ENCODE results near the gene MXD4. TPM values are rescaled to one million over a fixed set of nuclear protein-coding genes. Genes with fewer than 3 reads are reported as not detected.

The MXD4 gene
- total RNA-seq, 1 donor from 2014 or later, result 30.1 TPM

DNA sequence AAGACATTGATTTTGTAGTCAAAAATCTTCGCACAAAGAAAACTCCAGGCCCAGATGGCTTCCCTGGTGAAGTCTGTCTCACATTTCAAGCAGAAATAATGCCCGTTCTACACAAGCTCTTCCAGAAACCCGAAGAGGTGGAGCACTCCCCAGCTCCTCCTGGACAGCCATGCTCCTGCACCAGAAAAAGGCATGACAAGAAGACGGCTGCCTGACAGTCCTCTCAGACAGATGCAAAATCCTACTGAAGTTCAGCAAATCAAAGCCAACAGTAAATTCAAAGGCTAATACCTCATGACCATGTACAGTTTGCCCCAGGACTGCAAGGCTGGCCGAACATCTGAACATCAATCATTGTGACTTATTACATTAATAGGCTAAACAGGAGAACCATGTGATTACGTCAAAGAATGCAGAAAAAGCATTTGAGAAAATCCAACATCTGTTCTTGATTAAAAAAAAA lies 30.8 kb upstream of the MXD4 start:
- peak; percentile 81 for DNase-seq (ENCODE audit: low spot score)

GRCh38 chr4:2291705-2292645 lies 30.1 kb upstream of the MXD4 start:
- no peak for DNase-seq (ENCODE audit: low spot score)

DNA sequence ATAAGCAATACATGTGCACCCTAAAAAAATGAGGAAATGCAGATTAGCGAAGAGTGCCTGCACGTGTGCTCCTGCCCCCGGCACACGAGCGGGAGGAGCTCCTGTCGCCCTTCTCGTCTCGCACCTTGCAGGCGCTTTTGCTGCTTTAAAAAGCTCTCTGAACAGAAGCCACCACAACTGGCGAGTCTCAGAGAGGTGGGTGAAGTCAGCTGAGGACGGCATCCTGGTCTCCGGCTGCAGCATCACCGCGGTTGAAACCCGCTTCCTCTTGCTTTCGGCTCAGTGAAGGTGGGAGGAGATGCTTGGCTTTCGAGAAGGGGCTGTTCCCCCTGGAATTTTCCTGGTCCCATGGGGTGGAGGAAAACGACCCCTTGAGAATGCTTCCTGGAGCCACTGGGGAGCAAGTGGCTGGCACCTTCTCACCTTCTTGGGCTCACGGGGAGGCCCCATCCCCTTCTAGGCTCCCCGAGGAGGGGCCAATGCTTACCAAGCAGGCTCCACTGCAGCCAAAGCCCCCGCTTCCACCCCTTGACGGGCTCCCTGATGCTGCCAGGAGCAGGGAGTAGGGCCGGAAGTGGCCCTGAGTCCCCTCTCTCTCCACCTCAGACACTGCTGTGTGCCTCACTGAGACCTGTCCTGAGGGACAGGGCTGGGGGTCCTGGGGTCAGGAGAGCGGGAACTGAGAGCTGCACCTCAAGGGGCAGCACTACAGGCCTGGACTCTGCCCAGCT lies 29.2 kb upstream of the MXD4 start:
- DNase-seq (ENCODE audit: low spot score), result no peak

GRCh38 chr4:2290488-2290887 lies 28.6 kb upstream of the MXD4 start:
- DNase-seq (ENCODE audit: low spot score), result no peak

DNA sequence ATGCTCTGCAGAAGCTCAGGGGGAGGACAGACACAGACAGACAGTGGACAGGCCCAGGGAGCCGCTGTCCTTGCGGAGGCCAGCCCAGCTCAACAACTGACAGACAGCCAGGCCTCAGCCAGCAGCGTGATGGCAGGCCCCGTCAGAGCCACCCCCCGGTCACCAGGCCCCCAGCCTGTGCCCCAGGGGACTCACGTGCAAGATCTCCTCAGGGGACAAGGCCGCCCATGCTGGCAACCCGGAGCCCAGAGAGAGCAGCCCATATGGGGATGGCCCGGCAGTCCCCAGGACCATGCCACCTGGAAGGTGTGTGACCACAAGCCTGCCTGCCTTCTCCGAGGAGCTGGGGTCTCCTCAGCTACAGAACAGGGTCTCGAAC lies 28.0 kb upstream of the MXD4 start:
- no peak for DNase-seq (ENCODE audit: low spot score)

DNA sequence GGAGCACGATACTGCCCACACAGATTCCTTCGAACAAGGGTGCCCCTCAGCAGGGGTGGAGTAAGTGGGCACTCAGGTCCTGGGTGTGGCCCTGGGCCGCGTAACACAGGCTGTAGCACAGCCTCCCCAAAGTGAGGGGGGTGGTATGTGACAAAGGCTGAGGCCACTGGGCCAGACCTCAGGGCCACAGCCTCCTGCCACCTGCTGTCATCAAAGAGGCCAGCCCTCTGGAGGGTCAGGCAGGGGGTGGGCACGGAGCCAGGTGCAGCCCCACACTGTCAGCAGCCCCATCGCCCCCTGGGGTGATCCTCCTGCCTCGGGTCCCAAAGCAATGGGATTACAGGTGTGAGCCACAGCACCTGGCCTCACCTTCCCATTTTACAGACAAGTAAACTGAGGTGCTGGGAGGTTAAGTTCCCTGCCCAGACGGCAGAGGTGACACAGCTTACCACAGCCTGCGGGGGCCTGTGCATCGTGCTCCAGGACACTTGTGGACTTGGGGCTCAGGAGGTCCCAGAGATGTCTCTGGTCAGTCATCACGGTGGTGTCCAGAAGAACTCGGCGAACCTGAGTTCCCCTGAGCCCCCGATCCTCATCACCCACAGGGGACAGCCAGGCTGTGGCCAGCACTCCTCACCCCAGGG lies 27.5 kb upstream of the MXD4 start:
- no peak for DNase-seq (ENCODE audit: low spot score)

GRCh38 chr4:2288051-2288541 lies 26.2 kb upstream of the MXD4 start:
- no peak for DNase-seq (ENCODE audit: low spot score)

DNA sequence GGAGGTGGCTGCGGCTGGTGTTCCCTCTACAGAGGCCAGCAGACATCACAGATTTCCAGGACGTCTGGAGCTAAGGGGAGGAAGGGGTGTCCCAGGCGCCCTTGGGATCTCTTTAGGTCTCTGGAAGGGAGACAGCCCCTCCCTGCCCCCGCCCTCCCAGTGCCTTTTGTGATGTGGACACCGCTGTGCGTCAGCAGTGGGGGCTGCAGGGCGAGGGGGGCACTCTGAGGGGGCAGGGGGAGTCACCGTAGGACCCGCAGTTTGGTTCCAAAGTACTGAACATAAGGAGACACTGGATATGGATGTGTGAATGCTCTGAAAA lies 25.6 kb upstream of the MXD4 start:
- no peak for DNase-seq (ENCODE audit: low spot score)

DNA sequence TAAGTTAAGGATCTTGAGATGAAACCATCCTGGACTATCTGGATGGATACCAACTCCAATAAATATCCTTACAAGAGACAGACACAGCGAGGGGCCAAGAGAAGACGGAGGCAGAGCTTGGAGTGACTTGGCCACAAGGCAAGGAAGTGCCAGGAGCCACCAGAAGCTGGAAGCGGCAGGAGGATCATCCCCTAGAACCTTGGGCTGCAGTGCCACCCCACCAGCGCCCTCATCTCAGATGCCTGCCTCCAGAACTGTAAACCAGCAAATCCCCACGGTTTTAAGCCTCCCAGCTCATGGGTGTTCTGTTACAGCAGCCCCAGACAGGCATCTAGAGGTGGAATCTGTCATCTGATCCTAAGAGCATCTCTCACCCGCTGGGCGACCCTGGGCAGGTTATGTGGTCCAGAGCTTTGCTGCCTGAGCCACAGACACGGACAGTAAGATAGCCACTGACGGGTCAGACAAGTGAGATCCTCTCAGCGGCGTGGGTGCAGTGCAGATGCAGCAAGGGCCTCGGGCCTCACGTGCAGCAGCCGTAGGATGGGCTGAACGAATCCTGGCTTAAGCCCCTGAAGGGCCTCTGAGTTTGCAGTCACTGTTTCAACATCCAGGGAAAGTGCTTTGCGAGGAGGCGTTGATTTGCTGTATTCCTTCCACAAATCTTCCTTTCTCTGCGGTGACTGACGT lies 25.1 kb upstream of the MXD4 start:
- peak; percentile 84 for DNase-seq (ENCODE audit: low spot score)

GRCh38 chr4:2285613-2286381 lies 23.9 kb upstream of the MXD4 start:
- no peak for DNase-seq (ENCODE audit: low spot score)

DNA sequence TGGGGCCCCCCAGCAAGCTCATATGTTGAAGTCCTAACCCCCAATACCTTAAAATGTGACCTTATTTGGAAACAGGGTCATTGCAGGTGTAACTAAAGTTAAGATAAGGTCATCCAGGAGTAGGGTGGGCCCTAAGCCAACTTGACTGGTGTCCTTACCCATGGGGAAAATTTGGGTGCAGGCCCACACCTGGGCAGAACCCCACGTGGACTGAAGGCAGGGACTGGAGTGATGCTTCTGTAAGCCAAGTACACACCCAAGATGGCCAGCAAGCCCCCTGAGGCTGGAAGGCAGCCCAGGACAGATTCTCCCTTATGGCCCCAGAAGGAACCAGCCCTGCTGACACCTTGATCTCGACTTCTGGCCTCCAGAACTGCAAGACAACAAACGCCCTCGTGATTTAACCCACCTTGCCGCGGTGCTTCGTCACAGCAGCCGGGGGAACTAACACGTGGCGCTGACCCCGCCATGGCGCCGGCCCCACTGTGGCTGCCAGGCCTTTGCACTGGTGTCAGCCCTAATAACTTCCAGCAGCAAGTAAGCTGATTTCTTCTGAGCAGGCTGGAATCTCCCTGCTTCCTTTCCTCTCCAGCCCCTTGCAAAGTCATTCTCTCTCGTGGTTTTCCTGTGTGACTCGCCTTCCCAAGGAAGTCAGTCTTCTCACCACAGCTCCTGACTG lies 23.2 kb upstream of the MXD4 start:
- no peak for DNase-seq (ENCODE audit: low spot score)

GRCh38 chr4:2284161-2284933 lies 22.4 kb upstream of the MXD4 start:
- DNase-seq (ENCODE audit: low spot score), result no peak

- no peak for DNase-seq (ENCODE audit: low spot score)
Measured at GRCh38 chr4:2283199-2283711, 21.3 kb upstream of the MXD4 start.

GRCh38 chr4:2281575-2282343 lies 19.9 kb upstream of the MXD4 start:
- no peak for DNase-seq (ENCODE audit: low spot score)

DNA sequence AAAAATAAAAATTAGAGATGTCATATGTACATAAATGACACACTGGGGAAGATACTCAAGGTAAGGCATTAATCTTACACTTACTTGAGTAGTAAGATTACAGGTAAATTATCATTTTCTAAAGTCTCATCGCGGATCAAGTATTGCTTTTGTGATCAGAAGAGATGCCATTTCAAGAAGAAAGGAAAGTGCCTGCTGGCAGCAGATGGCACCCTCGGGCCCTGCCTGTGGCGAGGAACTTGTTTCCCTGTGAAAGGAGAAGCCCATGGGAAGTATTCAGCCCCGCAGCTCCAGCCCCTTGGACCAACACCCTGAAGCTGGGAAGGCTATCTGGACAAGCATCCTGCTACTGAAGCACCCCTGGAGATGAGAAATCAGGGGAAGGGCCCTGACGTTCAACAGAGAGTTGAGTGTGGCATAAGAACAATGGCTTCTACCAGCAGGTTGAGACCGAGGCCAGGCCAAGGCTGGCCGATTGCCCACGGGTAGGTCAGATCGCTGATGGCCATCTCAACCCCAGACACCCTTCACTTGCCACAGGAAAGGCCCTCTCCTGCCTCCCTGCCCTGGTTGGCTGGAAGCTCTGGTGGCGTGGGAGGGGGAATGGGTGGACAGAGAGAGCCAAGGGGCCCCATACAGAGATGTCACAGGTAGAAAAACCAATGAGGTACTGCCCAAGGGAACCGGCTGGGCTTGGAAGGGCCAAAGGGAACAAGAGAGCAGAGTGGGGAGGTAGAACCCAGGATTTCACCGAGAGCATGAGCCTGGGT lies 18.8 kb upstream of the MXD4 start:
- DNase-seq (ENCODE audit: low spot score), result no peak

- DNase-seq (ENCODE audit: low spot score), result no peak
Measured at GRCh38 chr4:2277956-2278355, 16.0 kb upstream of the MXD4 start.

DNA sequence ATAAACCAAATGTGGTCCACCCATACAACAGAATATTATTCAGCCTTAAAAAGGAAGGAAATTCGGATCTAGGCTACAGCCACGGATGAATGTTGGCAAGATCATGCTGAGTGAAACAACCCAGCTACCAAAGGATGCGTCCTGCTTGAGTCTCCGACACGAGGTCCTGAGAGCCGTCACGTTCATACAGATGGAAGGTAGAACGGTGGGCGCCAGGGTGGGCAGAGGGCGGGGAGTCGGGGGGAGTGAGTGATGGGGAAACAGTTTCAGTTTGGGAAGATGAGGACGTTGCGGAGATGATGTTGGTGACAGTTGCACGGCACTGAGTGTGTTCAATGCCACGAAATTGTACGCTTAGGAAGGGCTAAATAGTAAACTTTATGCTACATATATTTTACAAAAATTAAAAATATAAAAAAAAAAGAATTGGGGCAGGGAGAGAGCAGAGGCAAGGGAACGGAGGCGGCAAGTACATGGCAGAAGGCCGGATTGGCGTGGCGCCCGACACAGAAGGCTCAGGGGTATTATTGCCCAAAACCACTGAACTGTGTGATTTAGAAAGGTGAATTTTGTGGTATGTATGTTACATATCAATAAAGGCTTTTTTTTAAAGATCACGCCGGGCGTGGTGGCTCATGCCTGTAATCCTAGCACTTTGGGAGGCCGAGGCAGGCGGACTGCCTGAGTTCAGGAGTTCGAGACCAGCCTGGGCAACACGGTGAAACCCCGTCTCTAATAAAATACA lies 14.8 kb upstream of the MXD4 start:
- DNase-seq (ENCODE audit: low spot score), result no peak

Measured in umbilical cord (tissue), 2 donors.